Measurements from ENCODE around the gene ARHGAP19. TPM values are rescaled to one million over a fixed set of nuclear protein-coding genes. Genes with fewer than 3 reads are reported as not detected.

Gene ARHGAP19
- total and polyA plus RNA-seq, 9 of the 15 experiments (the other 6 are each of a cell fraction or from before 2014, with no cell fraction given) = 14.8 to 49.5 (median 26.8) TPM

DNA sequence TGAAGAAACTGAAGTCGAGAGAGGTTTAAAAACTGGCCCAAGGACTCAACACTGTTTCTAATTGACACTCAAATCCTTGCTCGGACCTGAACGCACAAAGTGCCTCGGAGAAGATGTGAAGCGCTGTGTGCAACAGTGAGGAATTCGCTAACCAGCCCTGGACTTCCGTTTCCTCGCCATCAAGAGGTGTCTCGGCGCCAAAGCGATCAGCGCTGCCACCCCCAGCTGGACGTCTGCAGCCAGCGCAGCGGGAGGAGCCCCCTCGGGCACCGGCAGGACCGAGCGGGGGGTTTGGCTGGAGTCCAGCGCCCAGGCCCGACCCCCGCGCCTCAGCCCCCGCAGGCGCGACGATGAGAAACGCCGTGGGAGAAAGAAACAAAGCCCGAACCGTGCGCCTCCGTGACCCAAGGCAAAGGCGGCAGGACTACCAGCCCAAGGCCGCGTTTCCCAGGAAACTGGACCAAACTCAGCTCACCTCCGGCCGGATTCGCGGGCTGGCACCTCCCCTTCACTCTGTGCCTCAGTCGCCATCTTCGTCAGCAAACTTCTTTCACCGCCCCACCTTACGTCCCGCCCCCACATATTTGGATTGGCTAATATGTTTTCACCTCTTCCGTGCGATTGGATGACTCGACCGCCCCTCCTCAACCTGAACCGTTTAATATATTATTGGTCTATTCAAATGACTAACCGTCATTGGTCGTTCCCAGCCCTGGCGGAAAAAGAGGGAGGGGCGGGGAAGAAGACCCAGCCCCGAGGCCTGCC is at the start of gene ARHGAP19 (continued):
- TF ChIP-seq, protein P1, sequence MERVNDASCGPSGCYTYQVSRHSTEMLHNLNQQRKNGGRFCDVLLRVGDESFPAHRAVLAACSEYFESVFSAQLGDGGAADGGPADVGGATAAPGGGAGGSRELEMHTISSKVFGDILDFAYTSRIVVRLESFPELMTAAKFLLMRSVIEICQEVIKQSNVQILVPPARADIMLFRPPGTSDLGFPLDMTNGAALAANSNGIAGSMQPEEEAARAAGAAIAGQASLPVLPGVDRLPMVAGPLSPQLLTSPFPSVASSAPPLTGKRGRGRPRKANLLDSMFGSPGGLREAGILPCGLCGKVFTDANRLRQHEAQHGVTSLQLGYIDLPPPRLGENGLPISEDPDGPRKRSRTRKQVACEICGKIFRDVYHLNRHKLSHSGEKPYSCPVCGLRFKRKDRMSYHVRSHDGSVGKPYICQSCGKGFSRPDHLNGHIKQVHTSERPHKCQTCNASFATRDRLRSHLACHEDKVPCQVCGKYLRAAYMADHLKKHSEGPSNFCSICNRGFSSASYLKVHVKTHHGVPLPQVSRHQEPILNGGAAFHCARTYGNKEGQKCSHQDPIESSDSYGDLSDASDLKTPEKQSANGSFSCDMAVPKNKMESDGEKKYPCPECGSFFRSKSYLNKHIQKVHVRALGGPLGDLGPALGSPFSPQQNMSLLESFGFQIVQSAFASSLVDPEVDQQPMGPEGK (CRISPR knock-in tag; IDR thresholded peaks at IDR 0.05; ENCODE audit: borderline replicate concordance) = no peak
- TF ChIP-seq SMARCA4 (IDR thresholded peaks at IDR 0.05) (0 out of 2 replicates have a peak, but pooled peaks have one; percentile 45), E2F3 (CRISPR knock-in tag; IDR thresholded peaks at IDR 0.05) (no peak), HNRNPUL1 (IDR thresholded peaks at IDR 0.05; ENCODE audit: low read length) (no peak), JUNB (CRISPR knock-in tag; conservative IDR thresholded peaks at IDR 0.05) (no peak), CHD2 (IDR thresholded peaks at IDR 0.05; ENCODE audit: low read depth, low read length) (peak; percentile 73), COPS2 (conservative IDR thresholded peaks at IDR 0.05) (no peak), TOE1 (IDR thresholded peaks at IDR 0.05; ENCODE audit: borderline replicate concordance) (peak; percentile 50; the same call in 1 of the 2 replicates), TOE1 (CRISPR knock-in tag; IDR thresholded peaks at IDR 0.05; ENCODE audit: borderline replicate concordance, low read depth) (no peak), SRSF7 (optimal IDR thresholded peaks at IDR 0.05; ENCODE audit: low read depth, low read length) (no peak), NFRKB (IDR thresholded peaks at IDR 0.05; ENCODE audit: low read depth) (peak; percentile 59), U2AF2 (optimal IDR thresholded peaks at IDR 0.05; ENCODE audit: low read depth, low read length) (no peak), MEIS2 (IDR thresholded peaks at IDR 0.05; ENCODE audit: partially characterized antibody) (peak; percentile 73), KAT8 (IDR thresholded peaks at IDR 0.05; ENCODE audit: low read depth) (no peak), ZNF282 (CRISPR knock-in tag; IDR thresholded peaks at IDR 0.05) (no peak), MED1 (CRISPR knock-in tag; IDR thresholded peaks at IDR 0.05; ENCODE audit: borderline replicate concordance) (no peak), FOXJ2 (tag; IDR thresholded peaks at IDR 0.05) (no peak), KLF16 (IDR thresholded peaks at IDR 0.05) (no peak)
- TF ChIP-seq, protein P2, sequence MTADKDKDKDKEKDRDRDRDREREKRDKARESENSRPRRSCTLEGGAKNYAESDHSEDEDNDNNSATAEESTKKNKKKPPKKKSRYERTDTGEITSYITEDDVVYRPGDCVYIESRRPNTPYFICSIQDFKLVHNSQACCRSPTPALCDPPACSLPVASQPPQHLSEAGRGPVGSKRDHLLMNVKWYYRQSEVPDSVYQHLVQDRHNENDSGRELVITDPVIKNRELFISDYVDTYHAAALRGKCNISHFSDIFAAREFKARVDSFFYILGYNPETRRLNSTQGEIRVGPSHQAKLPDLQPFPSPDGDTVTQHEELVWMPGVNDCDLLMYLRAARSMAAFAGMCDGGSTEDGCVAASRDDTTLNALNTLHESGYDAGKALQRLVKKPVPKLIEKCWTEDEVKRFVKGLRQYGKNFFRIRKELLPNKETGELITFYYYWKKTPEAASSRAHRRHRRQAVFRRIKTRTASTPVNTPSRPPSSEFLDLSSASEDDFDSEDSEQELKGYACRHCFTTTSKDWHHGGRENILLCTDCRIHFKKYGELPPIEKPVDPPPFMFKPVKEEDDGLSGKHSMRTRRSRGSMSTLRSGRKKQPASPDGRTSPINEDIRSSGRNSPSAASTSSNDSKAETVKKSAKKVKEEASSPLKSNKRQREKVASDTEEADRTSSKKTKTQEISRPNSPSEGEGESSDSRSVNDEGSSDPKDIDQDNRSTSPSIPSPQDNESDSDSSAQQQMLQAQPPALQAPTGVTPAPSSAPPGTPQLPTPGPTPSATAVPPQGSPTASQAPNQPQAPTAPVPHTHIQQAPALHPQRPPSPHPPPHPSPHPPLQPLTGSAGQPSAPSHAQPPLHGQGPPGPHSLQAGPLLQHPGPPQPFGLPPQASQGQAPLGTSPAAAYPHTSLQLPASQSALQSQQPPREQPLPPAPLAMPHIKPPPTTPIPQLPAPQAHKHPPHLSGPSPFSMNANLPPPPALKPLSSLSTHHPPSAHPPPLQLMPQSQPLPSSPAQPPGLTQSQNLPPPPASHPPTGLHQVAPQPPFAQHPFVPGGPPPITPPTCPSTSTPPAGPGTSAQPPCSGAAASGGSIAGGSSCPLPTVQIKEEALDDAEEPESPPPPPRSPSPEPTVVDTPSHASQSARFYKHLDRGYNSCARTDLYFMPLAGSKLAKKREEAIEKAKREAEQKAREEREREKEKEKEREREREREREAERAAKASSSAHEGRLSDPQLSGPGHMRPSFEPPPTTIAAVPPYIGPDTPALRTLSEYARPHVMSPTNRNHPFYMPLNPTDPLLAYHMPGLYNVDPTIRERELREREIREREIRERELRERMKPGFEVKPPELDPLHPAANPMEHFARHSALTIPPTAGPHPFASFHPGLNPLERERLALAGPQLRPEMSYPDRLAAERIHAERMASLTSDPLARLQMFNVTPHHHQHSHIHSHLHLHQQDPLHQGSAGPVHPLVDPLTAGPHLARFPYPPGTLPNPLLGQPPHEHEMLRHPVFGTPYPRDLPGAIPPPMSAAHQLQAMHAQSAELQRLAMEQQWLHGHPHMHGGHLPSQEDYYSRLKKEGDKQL (CRISPR knock-in tag; IDR thresholded peaks at IDR 0.05; ENCODE audit: borderline replicate concordance) = no peak
- TF ChIP-seq, protein P3, sequence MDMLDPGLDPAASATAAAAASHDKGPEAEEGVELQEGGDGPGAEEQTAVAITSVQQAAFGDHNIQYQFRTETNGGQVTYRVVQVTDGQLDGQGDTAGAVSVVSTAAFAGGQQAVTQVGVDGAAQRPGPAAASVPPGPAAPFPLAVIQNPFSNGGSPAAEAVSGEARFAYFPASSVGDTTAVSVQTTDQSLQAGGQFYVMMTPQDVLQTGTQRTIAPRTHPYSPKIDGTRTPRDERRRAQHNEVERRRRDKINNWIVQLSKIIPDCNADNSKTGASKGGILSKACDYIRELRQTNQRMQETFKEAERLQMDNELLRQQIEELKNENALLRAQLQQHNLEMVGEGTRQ (CRISPR knock-in tag; IDR thresholded peaks at IDR 0.05) = no peak
- TF ChIP-seq, protein P4, sequence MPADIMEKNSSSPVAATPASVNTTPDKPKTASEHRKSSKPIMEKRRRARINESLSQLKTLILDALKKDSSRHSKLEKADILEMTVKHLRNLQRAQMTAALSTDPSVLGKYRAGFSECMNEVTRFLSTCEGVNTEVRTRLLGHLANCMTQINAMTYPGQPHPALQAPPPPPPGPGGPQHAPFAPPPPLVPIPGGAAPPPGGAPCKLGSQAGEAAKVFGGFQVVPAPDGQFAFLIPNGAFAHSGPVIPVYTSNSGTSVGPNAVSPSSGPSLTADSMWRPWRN (IDR thresholded peaks at IDR 0.05; ENCODE audit: low read depth) = no peak

All from K562 (cell line).